B cell (primary cell): Measurements from ENCODE around the gene PSMD3. TPM values are rescaled to one million over a fixed set of nuclear protein-coding genes. Genes with fewer than 3 reads are reported as not detected.

Source experiments
- ATAC-seq: fragments of 200-7000 bp; cut with Tn5 transposase; one replicate; pipeline ENCODE4 v1.10.0; 2021; ENCODE audit warnings: low read depth, mild to moderate bottlenecking, moderate number of reproducible peaks, moderate library complexity
- CTCF ChIA-PET: fragments of 350-600 bp; sonication (Branson Sonifier 250); formaldehyde crosslinking; loops from one replicate; lab custom pipeline; 2021; ENCODE audit warnings: antibody characterized with exemption, inconsistent platforms; lab: Charles Lee
- POLR2A ChIA-PET: fragments of 350-600 bp; sonication (Branson Sonifier 250); formaldehyde crosslinking; loops from one replicate; lab custom pipeline; 2021; ENCODE audit warnings: antibody characterized with exemption; lab: Charles Lee
- DNase-seq: peaks from one replicate; pipeline ENCODE4 v3.0.0; 2013
- H2AFZ ChIP-seq: 2 replicates; pipeline ENCODE4 v1.6.1; 2012; ENCODE audit warnings: mild to moderate bottlenecking, low read depth, low read length; ENCODE audit not compliant: insufficient read depth, poor library complexity, severe bottlenecking
- H3K27ac ChIP-seq, 2 donors: 1 replicate in 1 of 2; 2 replicates in 1 of 2; pipeline ENCODE4 v1.5.1; 2012 to 2013; ENCODE audit warnings: low read length in 2 of 2, mild to moderate bottlenecking in 2 of 2, moderate library complexity in 1 of 2
- H3K27me3 ChIP-seq, 4 experiments: fragments of 200-600 bp in 1 of 4; sonication (generic) in 1 of 4; replicated peaks in 1 of 4; 1 replicate in 2 of 4; 2 replicates in 2 of 4; pipeline versions ENCODE4 v1.6.1 to v1.7.0; 2013 to 2016; ENCODE audit warnings: low read length in 3 of 4, mild to moderate bottlenecking in 2 of 4, mixed read lengths in 1 of 4, moderate library complexity in 1 of 4; ENCODE audit not compliant: insufficient read depth in 4 of 4, control insufficient read depth in 3 of 4; ENCODE audit errors: control extremely low read depth in 1 of 4
- H3K36me3 ChIP-seq, 2 experiments: replicated peaks in 1 of 2; 1 replicate in 1 of 2; 2 replicates in 1 of 2; pipeline versions ENCODE4 v1.6.1 to v1.7.1; 2013; ENCODE audit warnings: low read length in 1 of 2; ENCODE audit not compliant: insufficient read depth in 2 of 2, control insufficient read depth in 1 of 2; ENCODE audit errors: control extremely low read depth in 1 of 2, extremely low read depth in 1 of 2
- H3K4me1 ChIP-seq, 2 donors: fragments of 200-600 bp in 1 of 2; sonication (generic) in 1 of 2; 1 replicate in 1 of 2; 2 replicates in 1 of 2; pipeline versions ENCODE4 v1.5.1 to v1.6.1; 2013 to 2017; ENCODE audit warnings: low read length in 2 of 2; ENCODE audit not compliant: control insufficient read depth in 2 of 2, insufficient read depth in 2 of 2
- H3K4me2 ChIP-seq: replicated peaks from 2 replicates; pipeline ENCODE3; 2012; ENCODE audit warnings: mild to moderate bottlenecking, low read depth, low read length; ENCODE audit not compliant: poor library complexity, severe bottlenecking
- H3K4me3 ChIP-seq, 5 experiments: fragments of 200-600 bp in 1 of 5; sonication (generic) in 1 of 5; 1 replicate in 3 of 5; 2 replicates in 2 of 5; pipeline versions ENCODE4 v1.5.1 to v1.7.0; 2011 to 2016; ENCODE audit warnings: low read length in 4 of 5, mild to moderate bottlenecking in 4 of 5, low read depth in 2 of 5, control low read depth in 1 of 5, moderate library complexity in 1 of 5; ENCODE audit not compliant: insufficient read depth in 1 of 5; ENCODE audit errors: control extremely low read depth in 1 of 5, extremely low read depth in 1 of 5
- H3K79me2 ChIP-seq: fragments of 200-600 bp; sonication (generic); one replicate; pipeline ENCODE4 v1.6.0; 2016; ENCODE audit warnings: low read length; ENCODE audit not compliant: control insufficient read depth, insufficient read depth
- H3K9ac ChIP-seq: fragments of 200-600 bp; sonication (generic); 2 replicates; pipeline ENCODE4 v1.6.1; 2017; ENCODE audit warnings: mild to moderate bottlenecking, low read length, moderate library complexity
- H3K9me3 ChIP-seq, 3 donors: one replicate each; pipeline versions ENCODE4 v1.6.1 to v1.7.1; 2013; ENCODE audit warnings: low read length in 2 of 3; ENCODE audit not compliant: control insufficient read depth in 2 of 3, insufficient read depth in 1 of 3; ENCODE audit errors: control extremely low read depth in 1 of 3
- H4K20me1 ChIP-seq: 2 replicates; pipeline ENCODE4 v1.6.0; 2012; ENCODE audit warnings: mild to moderate bottlenecking, low read length; ENCODE audit not compliant: insufficient read depth, control insufficient read depth, poor library complexity, severe bottlenecking
- H3K27ac Mint-ChIP-seq: one replicate; pipeline ENCODE4 v1.8.0; 2021; ENCODE audit warnings: mixed read lengths
- H3K27me3 Mint-ChIP-seq: one replicate; pipeline ENCODE4 v1.8.0; 2021; ENCODE audit warnings: mixed read lengths
- H3K4me1 Mint-ChIP-seq: one replicate; pipeline ENCODE4 v1.8.0; 2021; ENCODE audit warnings: mixed read lengths
- H3K4me3 Mint-ChIP-seq: one replicate; pipeline ENCODE4 v1.8.0; 2021; ENCODE audit warnings: mixed read lengths
- H3K9me3 Mint-ChIP-seq: one replicate; pipeline ENCODE4 v1.8.0; 2022; ENCODE audit warnings: mixed read lengths; ENCODE audit not compliant: insufficient read depth
- EZH2 ChIP-seq: IDR thresholded peaks from 2 replicates; pipeline ENCODE4 v1.6.1; 2012; ENCODE audit warnings: borderline replicate concordance, low read depth, mild to moderate bottlenecking, moderate library complexity, low read length; ENCODE audit not compliant: insufficient read depth, poor library complexity, severe bottlenecking
- WGBS: methylation state at CpG from one replicate; pipeline ENCODE4 v1.1.5; 2013; ENCODE audit warnings: missing lambda C conversion rate; ENCODE audit not compliant: insufficient coverage; 5-methylcytosine and 5-hydroxymethylcytosine counted together
- intact Hi-C: fragments of 100-400 bp; cut with micrococcal nuclease; formaldehyde crosslinking; loops from one replicate; pipeline ENCODE4 v1.10.0; 2022
- polyA plus RNA-seq: library from polyadenylated mRNA; depleted of rRNA; stranded (reverse); fragments of >200 nt; gene quantifications from 2 replicates; pipeline ENCODE4 v1.2.3, GENCODE V29; 2012
- total RNA-seq, 2 donors: library from RNA; stranded (reverse); fragments of 120-200 nt in 1 of 2; gene quantifications; 1 replicate in 1 of 2; 2 replicates in 1 of 2; pipeline versions ENCODE4 v1.2.3 to v1.2.4, GENCODE V29; 2013 to 2022
- TF ChIP-seq, protein P1 (sequence below): fragments of 200-600 bp; IDR thresholded peaks from one replicate; pipeline ENCODE4 v1.8.0; 2022; ENCODE audit warnings: antibody characterized with exemption, mild to moderate bottlenecking

PSMD3 gene
- total and polyA plus RNA-seq, 2 donors (not counting 1 experiment from before 2014, with no cell fraction given) = 72.6 to 76.6 TPM

DNA sequence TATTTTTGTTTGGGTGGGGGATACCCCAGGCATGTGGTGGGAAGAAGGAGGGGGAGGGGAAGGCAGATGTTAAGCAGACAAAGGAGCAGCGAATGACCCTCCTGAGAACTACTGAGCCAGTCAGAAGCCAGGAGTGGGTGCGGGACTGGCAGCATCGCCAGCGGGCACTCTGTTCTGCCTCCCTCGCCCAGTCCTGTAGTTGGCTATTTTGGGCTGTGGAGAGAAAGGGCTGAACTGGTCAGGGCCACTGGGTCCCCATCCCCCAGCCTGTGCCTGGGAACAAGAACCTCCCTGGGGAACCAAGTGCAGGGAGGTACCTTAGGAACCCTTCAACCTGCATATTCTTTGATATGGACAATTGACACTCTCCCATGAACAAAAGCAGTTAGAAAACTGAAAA, 46.7 kb upstream of the PSMD3 start:
- Histone ChIP-seq H3K27ac (no peak overlapping the region), H4K20me1 (no peaks in the 10 kb centered on the region), H3K9me3 (no peaks in the 10 kb centered on the region), H3K79me2 (peaks cover 3% of the 10 kb centered on the region), H3K4me3 (no peak overlapping the region), H3K27me3 (no peaks in the 10 kb centered on the region), H3K4me2 (no peak overlapping the region), H3K4me1 (peaks cover 0 to 4% of the 10 kb centered on the region in 2 donors), H2AFZ (no peak overlapping the region), H3K36me3 (no peaks in the 10 kb centered on the region), H3K9ac (no peak overlapping the region)
- TF ChIP-seq EZH2 = no peak
- TF ChIP-seq, protein P1, sequence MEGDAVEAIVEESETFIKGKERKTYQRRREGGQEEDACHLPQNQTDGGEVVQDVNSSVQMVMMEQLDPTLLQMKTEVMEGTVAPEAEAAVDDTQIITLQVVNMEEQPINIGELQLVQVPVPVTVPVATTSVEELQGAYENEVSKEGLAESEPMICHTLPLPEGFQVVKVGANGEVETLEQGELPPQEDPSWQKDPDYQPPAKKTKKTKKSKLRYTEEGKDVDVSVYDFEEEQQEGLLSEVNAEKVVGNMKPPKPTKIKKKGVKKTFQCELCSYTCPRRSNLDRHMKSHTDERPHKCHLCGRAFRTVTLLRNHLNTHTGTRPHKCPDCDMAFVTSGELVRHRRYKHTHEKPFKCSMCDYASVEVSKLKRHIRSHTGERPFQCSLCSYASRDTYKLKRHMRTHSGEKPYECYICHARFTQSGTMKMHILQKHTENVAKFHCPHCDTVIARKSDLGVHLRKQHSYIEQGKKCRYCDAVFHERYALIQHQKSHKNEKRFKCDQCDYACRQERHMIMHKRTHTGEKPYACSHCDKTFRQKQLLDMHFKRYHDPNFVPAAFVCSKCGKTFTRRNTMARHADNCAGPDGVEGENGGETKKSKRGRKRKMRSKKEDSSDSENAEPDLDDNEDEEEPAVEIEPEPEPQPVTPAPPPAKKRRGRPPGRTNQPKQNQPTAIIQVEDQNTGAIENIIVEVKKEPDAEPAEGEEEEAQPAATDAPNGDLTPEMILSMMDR = no peak
- ATAC-seq = no peak
- ChIA-PET CTCF (no interaction called here), POLR2A (interaction anchor here (0.6 kb wide), 1 partner anchor 204 kb away, joined by 11 read pairs; the partner anchor contains the start of gene MIEN1)
- Mint-ChIP-seq H3K27me3 (no peaks in the 10 kb centered on the region), H3K4me1 (peaks cover 2% of the 10 kb centered on the region), H3K4me3 (no peak overlapping the region), H3K27ac (no peak overlapping the region), H3K9me3 (no peaks in the 10 kb centered on the region)
- DNase-seq = no peak
- 93% methylated on average over 5 of the region's 5 CpGs for WGBS
- intact Hi-C loops = no loop called here

DNA sequence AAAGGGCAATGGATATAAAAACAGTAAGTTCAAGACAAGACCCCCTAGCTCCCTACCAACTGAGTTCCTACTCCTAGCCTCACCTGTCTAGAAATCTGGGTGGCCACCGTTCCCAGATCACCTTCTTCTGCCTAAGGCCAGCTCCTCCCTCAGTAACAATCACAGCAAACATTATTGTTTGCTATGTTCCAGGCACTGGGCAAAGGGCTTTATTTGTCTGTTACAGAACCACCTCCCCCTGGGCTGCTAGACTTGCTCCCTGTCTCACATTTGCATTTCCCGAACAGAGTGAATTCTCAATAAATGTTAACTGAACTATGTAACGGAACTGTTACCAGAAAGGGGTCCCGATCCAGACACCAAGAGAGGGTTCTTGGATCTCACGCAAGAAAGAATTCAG, 46.3 kb upstream of the PSMD3 start:
- H3K27ac Mint-ChIP-seq = no peak overlapping the region
- Histone ChIP-seq H3K4me1 (peaks cover 3 to 8% of the 10 kb centered on the region in 2 donors), H3K9ac (no peak overlapping the region), H3K4me3 (no peak overlapping the region), H3K79me2 (no peaks in the 10 kb centered on the region), H3K9me3 (no peaks in the 10 kb centered on the region), H3K27me3 (no peaks in the 10 kb centered on the region), H3K27ac (no peak overlapping the region), H2AFZ (no peak overlapping the region), H3K4me2 (no peak overlapping the region), H3K36me3 (no peaks in the 10 kb centered on the region), H4K20me1 (no peaks in the 10 kb centered on the region)
- ATAC-seq (no peak), DNase-seq (no peak)
- TF ChIP-seq, protein P1 = no peak
- TF ChIP-seq EZH2 = no peak
- no peaks in the 10 kb centered on the region for H3K9me3 Mint-ChIP-seq
- H3K27me3 Mint-ChIP-seq = no peaks in the 10 kb centered on the region
- ChIA-PET CTCF (no interaction called here), POLR2A (interaction anchor here (0.6 kb wide), 1 partner anchor 204 kb away, joined by 11 read pairs; the partner anchor contains the start of gene MIEN1)
- 90% methylated on average over 3 of the region's 5 CpGs for WGBS
- H3K4me3 Mint-ChIP-seq = no peak overlapping the region
- peaks cover 5% of the 10 kb centered on the region for H3K4me1 Mint-ChIP-seq
- intact Hi-C loops = no loop called here
